ENCODE results near the gene LMO7.
"Not testable (repeated sequence)": the region's sequence is repeated elsewhere in the genome, so short reads cannot be mapped to it uniquely, and the experiment has no call there.

LMO7 gene

DNA sequence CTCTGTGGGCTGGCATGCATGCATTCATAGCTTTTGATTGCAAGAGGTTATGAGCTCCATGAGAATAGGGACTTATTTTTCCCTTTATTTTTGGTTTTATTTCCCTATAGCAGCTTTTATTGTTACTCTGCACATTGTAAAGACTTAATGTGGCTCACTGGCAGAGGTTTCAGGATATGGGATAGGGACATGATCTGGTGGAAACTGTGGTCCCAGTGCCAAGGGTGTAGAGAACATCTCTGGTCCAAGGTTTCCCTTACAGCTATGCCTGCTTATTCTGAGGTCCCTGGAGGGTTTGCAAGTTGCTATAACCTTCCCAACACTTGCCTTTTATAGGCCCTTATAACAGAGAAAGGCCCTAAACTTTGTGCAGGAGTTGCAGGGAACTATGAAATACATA lies 33.6 kb downstream of the LMO7 start:
- Histone ChIP-seq H3K4me1 (peaks cover 0 to 4% (median 0%) of the 10 kb centered on the region in 4 donors), H3K27me3 (no peaks in the 10 kb centered on the region), H3K4me3 (no peak overlapping the region), H3K27ac (no peak overlapping the region), H3K9me3 (no peaks in the 10 kb centered on the region), H3K36me3 (no peaks in the 10 kb centered on the region)
- TF ChIP-seq, protein P1, sequence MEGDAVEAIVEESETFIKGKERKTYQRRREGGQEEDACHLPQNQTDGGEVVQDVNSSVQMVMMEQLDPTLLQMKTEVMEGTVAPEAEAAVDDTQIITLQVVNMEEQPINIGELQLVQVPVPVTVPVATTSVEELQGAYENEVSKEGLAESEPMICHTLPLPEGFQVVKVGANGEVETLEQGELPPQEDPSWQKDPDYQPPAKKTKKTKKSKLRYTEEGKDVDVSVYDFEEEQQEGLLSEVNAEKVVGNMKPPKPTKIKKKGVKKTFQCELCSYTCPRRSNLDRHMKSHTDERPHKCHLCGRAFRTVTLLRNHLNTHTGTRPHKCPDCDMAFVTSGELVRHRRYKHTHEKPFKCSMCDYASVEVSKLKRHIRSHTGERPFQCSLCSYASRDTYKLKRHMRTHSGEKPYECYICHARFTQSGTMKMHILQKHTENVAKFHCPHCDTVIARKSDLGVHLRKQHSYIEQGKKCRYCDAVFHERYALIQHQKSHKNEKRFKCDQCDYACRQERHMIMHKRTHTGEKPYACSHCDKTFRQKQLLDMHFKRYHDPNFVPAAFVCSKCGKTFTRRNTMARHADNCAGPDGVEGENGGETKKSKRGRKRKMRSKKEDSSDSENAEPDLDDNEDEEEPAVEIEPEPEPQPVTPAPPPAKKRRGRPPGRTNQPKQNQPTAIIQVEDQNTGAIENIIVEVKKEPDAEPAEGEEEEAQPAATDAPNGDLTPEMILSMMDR (IDR thresholded peaks at IDR 0.05) = no peak
- intact Hi-C loops (cut with DNase I; ENCODE audit: low total_unique reads) = no loop called here
- DNase-seq = no peak

DNA sequence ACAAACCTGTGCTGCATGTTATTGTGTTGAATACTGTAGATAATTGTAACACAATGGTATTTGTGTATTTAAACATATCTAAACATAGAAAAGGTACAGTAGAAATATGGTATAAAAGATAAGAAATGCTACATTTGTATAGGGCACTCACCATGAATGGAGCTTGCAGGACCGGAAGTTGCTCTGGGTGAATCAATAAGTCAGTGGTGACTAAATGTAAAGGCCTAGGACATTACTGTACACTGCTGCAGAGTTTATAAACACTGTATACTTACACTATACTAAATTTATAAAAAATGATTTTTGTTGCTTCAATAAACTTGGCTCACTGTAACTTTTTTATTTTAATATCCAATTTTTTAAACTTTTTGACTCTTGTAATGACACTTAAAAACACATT lies 34.4 kb downstream of the LMO7 start:
- TF ChIP-seq, protein P1 (IDR thresholded peaks at IDR 0.05) = no peak

DNA sequence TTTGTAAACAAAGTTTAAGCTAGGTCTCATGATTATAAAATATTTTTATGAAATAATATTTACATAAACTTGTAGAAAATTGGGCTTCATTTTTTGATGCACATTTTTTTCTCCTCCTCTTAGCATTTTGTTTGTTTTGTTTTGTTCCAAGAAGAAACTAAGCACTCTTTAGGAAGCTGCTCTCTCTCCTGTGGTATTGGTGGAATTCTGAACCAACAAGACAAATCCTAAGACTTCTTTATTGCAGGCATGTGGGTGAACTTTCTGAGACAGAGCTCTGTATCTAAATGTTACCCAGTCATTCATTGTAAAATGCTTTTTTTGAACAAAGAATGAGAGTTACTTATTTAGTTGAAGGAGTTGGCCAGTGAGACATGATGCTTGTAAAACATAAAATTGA lies 39.3 kb downstream of the LMO7 start:
- DNase-seq = no peak
- H3K4me1 ChIP-seq = peaks cover 0 to 18% (median 0%) of the 10 kb centered on the region in 4 donors
- no peaks in the 10 kb centered on the region for H3K9me3 ChIP-seq
- TF ChIP-seq, protein P1 (IDR thresholded peaks at IDR 0.05) = no peak
- peak overlapping the region; percentile 28 for H3K4me3 ChIP-seq
- peak overlapping the region; percentile 15 to 41 for H3K27ac ChIP-seq
- H3K27me3 ChIP-seq = no peaks in the 10 kb centered on the region
- intact Hi-C loops (cut with DNase I; ENCODE audit: low total_unique reads) = no loop called here
- H3K36me3 ChIP-seq = peaks cover 0 to 5% (median 4%) of the 10 kb centered on the region in 3 donors

More for the DNA sequence above, 34.4 kb downstream of the LMO7 start:
- Histone ChIP-seq H3K4me3 (no peak overlapping the region), H3K27ac (no peak overlapping the region), H3K9me3 (no peaks in the 10 kb centered on the region), H3K27me3 (no peaks in the 10 kb centered on the region), H3K4me1 (peaks cover 0 to 5% (median 0%) of the 10 kb centered on the region in 4 donors), H3K36me3 (no peaks in the 10 kb centered on the region)
- intact Hi-C loops (cut with DNase I; ENCODE audit: low total_unique reads) = no loop called here
- no peak for DNase-seq

DNA sequence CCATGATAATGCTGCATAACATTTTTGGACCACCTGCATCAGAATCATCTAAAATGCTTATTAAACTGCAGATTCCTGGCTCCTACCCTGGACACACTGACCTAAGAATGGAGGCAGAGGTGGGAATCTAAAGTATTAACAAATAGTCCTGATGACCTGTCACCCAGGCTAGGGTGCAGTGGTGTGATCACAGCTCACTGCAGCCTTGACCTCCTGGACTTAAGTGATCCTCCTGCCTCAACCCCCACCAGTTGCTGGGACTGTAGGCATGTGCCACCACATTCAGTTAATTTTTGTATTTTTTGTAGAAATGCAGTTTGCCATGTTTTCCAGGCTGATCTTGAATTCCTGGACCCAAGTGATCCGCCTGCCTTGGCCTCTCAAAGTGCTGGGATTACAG lies 43.3 kb downstream of the LMO7 start:
- TF ChIP-seq, protein P1 (IDR thresholded peaks at IDR 0.05) = no peak
- intact Hi-C loops (cut with DNase I; ENCODE audit: low total_unique reads) = no loop called here
- no peak overlapping the region for H3K4me3 ChIP-seq
- DNase-seq = no peak
- H3K9me3 ChIP-seq = no peaks in the 10 kb centered on the region
- H3K36me3 ChIP-seq = peaks cover 0 to 5% (median 4%) of the 10 kb centered on the region in 3 donors
- H3K27me3 ChIP-seq = no peaks in the 10 kb centered on the region
- H3K27ac ChIP-seq = no peak overlapping the region
- H3K4me1 ChIP-seq = peaks cover 0 to 14% (median 0%) of the 10 kb centered on the region in 4 donors

DNA sequence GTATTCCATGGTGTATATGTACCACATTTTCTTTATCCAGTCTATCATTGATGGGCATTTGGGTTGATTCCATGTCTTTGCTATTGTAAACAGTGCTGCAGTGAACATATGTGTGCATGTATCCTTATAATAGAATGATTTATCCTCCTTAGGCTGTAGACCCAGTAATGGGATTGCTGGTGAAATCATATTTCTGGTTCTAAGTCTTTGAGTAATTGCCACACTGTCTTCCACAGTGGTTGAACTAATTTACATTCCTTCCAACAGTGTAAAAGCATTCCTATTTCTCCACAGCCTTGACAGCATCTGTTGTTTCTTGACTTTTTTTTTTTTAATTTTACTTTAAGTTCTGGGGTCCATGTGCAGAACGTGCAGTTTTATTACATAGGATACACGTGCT lies 44.1 kb downstream of the LMO7 start:
- H3K4me3 ChIP-seq; intact Hi-C loops (cut with DNase I; ENCODE audit: low total_unique reads); H3K27ac ChIP-seq; H3K36me3 ChIP-seq; DNase-seq; H3K9me3 ChIP-seq; H3K27me3 ChIP-seq: not testable (repeated sequence)
- H3K4me1 ChIP-seq = peaks cover 0 to 20% (median 0%) of the 10 kb centered on the region in 4 donors

DNA sequence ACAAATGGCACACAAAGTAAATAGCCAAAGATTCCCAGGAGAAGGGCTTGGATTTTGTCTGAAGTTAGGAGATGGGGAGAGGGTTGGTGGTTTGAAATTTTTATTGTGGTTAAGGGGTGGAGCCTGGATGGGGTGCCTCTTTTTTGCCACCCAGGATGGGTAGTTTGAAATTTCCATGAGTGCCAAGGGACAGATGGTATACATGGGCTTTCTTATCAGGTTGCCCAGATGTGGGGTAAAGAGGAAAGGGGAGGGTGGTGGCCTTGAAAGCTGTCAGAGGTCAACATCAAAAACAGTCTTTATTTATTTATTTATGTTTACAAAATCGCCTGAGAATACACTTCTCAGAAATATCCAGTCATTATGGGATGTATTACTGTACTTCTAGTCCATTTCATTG lies 46.2 kb downstream of the LMO7 start:
- no peaks in the 10 kb centered on the region for H3K9me3 ChIP-seq
- H3K36me3 ChIP-seq = peaks cover 0 to 5% (median 4%) of the 10 kb centered on the region in 3 donors
- TF ChIP-seq, protein P1 (IDR thresholded peaks at IDR 0.05) = no peak
- DNase-seq = no peak
- H3K4me3 ChIP-seq = no peak overlapping the region
- peaks cover 0 to 8% (median 0%) of the 10 kb centered on the region in 4 donors for H3K4me1 ChIP-seq
- intact Hi-C loops (cut with DNase I; ENCODE audit: low total_unique reads) = no loop called here
- H3K27ac ChIP-seq = no peak overlapping the region
- no peaks in the 10 kb centered on the region for H3K27me3 ChIP-seq

All from tibial artery (tissue), 4 donors.